Sciatic nerve (tissue), 2 donors: ENCODE measurements around the gene CPLX1. TPM values are rescaled to one million over a fixed set of nuclear protein-coding genes. Genes with fewer than 3 reads are reported as not detected.
A peak's percentile ranks its signal among the peaks of the same experiment; 100 is the strongest.
"Not testable (repeated sequence)": the region's sequence is repeated elsewhere in the genome, so short reads cannot be mapped to it uniquely, and the experiment has no call there.

Experiments
- ATAC-seq: fragments of 200-7000 bp; cut with Tn5 transposase; one replicate; pipeline ENCODE4 v1.9.1; 2020; ENCODE audit warnings: mild to moderate bottlenecking, moderate library complexity
- DNase-seq: peaks from one replicate; pipeline ENCODE4 v3.0.0-alpha.2; 2020; ENCODE audit warnings: low spot score
- intact Hi-C: fragments of 100-400 bp; cut with DNase I; formaldehyde crosslinking; loops from one replicate; pipeline ENCODE4 v1.14.2; 2022
- total RNA-seq: library from RNA; stranded (reverse); fragmentation: NEBNext Ultra II Directional; extraction: Animal tissue kit (Norgen Biotek cat#: 25700); gene quantifications from one replicate; pipeline ENCODE4 v1.2.1, GENCODE V29; 2021
- donor health status: DM: no; HTN: no; CAD: no.
- donor health status: DM: no; HTN: no; CAD: no.

The CPLX1 gene
- total RNA-seq, 1 donor from 2014 or later = 11.6 TPM

DNA sequence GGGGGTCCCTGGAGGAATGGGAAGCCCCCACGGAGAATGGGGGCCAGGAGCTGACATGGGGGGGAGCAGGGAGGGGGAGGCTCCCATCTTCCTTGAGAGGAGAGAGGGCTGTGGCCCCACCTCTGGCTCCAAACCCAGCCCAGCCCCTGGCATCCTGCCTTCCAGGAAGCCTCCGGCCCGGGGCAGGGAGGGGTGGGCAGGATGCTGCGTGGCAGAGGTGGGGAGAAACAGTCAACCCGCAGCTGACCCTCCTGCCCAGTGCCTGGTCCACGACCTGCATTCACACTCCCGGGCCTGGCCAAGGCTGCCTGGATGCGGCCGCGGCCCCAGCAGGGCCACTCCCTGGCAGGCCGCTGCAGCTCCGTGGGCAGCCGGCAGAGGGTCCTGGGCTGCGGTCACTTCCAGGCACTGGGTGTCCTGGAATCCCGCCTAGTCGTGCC lies 39.0 kb downstream of the CPLX1 start:
- intact Hi-C loops = no loop called here
- ATAC-seq (no peak), DNase-seq (peak; percentile 63)

GRCh38 chr4:786074-786741 lies 39.7 kb downstream of the CPLX1 start:
- DNase-seq = peak; percentile 59
- intact Hi-C loops = no loop called here
- no peak for ATAC-seq

DNA sequence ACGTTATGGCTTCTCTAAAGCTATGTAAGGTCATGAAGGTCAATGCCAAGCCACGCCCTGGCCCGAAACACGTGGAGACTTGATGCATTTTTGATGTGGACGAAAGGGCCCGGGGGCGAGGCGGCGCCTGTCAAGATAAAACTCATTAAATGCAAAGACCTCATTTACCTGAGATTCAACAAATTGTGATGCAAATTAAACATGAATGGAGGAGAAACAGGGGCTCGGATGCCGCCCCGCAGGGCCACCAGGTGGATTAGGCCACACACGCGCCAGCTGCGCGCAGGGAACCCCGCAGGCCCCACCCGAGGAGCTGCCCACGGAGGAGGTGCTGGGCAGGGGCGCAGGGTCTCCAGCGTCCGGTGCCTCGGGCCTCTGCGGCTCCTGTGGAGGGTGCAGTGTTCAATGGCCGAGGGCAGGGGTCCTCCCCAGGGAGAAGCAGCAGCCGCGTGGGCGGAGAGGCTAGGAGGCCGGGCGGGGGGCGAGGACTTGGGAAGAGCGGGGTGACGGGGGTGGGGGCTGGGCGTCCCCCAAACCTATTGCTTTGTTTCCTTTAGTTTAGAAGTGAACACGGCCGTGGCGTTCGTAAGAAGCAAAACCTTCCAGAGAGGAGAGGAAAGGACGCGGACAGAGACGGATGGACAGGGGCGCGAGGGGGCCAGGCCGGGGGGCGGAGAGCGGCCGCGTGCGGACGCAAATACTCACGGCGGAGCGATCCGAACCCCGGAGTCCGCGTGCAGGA lies 40.4 kb downstream of the CPLX1 start:
- intact Hi-C loops = no loop called here
- ATAC-seq (no peak), DNase-seq (peak; percentile 64)

DNA sequence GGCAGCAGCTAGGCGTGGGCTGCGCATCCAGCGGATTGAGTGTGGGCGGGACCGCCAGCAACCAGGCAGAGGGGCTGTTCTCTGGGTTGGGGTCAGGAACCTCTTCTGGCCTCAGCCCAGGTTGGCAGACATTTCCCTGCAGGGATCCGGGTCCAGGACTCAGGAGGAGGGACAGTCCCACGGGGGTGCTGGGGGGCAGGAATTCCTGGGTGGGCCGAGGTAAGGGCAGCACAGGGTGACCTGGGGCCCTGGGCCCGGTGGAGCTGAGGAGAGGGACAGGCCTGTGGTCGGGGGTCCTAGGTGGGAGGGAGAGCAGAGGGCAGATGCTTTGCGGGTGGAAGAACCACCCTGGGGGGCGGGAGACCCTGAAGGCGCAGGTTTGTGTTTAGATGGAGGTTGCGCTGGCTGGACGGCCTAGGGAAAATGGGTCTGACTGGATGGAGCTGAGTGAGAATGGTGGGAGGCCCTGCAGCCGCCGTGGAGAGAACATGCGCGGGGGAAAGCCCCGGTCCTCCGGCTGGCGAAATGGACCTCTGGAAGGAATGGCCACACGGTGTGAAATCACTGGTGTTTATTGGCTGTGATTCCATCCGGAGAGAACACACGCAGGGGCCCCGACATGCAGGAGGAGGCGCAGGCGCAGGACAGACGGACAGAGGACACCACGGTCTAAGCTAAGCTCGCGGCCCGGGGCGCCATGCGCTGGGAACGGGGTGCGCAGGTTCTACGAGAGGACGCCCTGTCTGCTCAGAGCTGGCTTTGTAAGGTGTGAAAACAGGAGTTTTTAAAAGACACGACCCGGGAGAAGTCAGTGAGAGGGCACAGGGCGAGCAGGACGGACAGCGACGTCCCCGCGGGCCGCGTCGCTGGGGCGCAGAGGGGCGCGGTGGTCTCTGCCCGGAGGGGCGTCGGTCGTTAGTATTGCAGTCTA lies 41.3 kb downstream of the CPLX1 start:
- DNase-seq = peak; percentile 61
- no peak for ATAC-seq
- intact Hi-C loops = no loop called here

GRCh38 chr4:781493-782216 lies 44.3 kb downstream of the CPLX1 start:
- intact Hi-C loops = no loop called here
- peak; percentile 99 for ATAC-seq

DNA sequence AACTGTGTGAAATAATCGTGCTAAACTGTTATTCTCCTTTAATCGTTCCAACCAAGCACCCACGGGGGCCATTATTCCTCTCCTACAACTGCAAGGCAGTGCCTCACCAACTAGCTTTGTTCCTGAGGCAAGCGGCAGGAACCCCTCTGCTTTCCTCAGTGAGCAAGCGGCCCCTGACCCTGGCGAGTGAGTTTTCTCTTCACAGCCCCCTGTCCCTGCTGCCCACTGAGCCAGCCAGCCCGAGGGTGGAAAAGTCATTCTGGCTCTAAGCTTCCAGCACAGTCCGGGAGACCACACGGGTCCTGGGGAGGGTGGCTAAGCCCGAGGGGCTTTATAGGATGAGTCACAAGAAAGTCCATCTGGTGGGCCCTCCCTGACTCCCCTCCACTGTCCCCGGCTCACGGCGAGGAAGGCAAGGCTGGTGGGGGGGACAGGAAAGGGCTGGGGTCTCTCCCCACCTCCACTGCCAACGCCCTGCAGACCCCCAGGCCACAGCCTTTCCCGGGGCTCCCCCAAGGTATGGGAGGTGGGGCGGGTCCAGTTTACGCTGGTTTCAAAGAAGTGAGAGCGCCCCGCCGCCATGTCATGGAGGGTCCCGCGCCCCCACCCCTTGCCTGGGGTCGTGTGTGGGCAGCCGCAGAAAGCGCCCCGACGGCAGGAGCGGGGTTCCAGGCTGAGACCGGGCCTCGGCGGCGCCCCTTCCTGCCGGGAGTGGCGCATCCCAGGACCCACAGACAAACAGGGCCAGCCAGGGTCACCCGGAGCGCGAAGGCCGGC lies 45.0 kb downstream of the CPLX1 start:
- DNase-seq (peak; percentile 67), ATAC-seq (no peak)
- intact Hi-C loops = no loop called here

More at GRCh38 chr4:781493-782216, 44.3 kb downstream of the CPLX1 start:
- DNase-seq = peak; percentile 99

GRCh38 chr4:780255-780654 lies 45.7 kb downstream of the CPLX1 start:
- DNase-seq, ATAC-seq, intact Hi-C loops: not testable (repeated sequence)

- DNase-seq (no peak), ATAC-seq (no peak)
- intact Hi-C loops = no loop called here
Observed at GRCh38 chr4:779555-779954, 46.4 kb downstream of the CPLX1 start.

GRCh38 chr4:777520-778262 lies 48.2 kb downstream of the CPLX1 start:
- no peak for ATAC-seq
- no peak for DNase-seq
- intact Hi-C loops = no loop called here

GRCh38 chr4:776743-777441 lies 49.0 kb downstream of the CPLX1 start:
- DNase-seq = no peak
- ATAC-seq = no peak
- intact Hi-C loops = no loop called here

- intact Hi-C loops, DNase-seq, ATAC-seq: not testable (repeated sequence)
Observed at GRCh38 chr4:775485-775884, 50.4 kb downstream of the CPLX1 start.

- DNase-seq, ATAC-seq, intact Hi-C loops: not testable (repeated sequence)
Observed at GRCh38 chr4:774419-775092, 51.4 kb downstream of the CPLX1 start.

GRCh38 chr4:773214-773613 lies 52.7 kb downstream of the CPLX1 start:
- no peak for DNase-seq
- peak; percentile 2 for ATAC-seq
- intact Hi-C loops = no loop called here

- intact Hi-C loops = no loop called here
Observed at GRCh38 chr4:772776-773175, 53.2 kb downstream of the CPLX1 start.

DNA sequence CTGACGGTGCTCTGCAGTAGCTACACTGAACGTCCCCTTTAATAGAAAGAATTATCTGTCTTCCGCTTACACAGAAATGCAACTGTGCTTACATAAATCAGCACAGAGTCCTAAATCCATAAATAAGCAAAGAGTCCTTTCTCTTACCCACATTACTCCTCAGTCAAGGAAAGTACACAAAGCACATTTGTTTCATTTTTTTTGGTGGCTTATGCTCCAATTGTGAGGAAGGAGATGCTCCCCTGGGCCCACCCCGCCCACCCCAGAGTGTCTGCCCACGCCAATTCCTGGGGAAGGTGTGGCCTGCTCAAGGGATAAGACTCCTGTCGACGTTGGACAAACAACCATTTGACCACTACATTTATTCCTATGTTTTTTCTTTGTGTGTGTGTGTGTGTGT lies 53.8 kb downstream of the CPLX1 start:
- DNase-seq (no peak), ATAC-seq (peak; percentile 93)
- intact Hi-C loops = no loop called here

More at GRCh38 chr4:772776-773175, 53.2 kb downstream of the CPLX1 start:
- no peak for DNase-seq
- ATAC-seq = peak; percentile 33

DNA sequence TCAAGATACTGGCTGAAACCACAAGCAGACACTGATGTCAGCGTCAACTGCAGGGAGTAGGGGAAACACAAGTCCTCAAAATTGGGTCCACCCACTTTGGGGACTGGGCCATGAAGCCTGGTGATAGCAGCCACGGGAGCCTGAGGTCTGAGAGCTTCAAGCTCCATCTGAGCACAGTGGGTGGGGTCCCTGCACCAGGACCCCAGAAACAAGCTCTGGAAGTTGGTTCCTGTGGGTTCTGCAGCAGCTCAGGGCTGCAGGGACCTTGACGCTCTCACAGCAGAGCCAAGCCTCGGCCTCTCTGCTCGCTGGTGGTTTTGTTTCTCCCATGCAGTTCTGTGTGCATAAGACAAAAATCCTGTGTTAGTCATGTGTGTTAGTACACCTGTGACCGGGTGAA lies 54.5 kb downstream of the CPLX1 start:
- DNase-seq = no peak
- peak; percentile 31 for ATAC-seq
- intact Hi-C loops = no loop called here
